ENCODE data around the gene FAM186B. TPM values are rescaled to one million over a fixed set of nuclear protein-coding genes. Genes with fewer than 3 reads are reported as not detected.

Gene FAM186B
- polyA plus RNA-seq, 1 of the 3 experiments (the other 2 are of a cell fraction) = 0.16 TPM

DNA sequence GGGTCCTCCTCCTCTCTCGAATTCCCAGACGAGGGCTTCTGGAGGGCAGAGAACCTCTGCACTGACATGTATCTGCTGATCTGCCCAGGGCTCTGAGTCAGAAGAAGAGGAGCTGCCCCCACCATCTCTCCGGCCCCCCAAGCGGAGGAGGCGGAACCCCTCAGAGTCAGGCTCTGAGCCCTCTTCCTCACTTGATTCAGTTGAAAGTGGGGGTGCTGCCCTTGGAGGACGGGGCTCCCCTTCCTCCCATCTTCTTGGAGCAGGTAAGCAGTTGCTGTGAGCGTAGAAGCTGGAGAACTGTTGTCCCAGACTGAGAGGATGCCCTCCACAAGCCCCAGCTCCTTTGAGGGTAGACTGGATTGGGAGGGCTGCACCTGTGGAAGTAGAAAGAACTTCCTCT lies 37.7 kb upstream of the FAM186B start:
- H3K9me2 ChIP-seq = no peaks in the 10 kb centered on the region
- peaks cover 0 to 5% of the 10 kb centered on the region in 2 experiments; a peak in 1 of 4 replicates for H3K4me1 ChIP-seq (ENCODE audit: control insufficient read depth in 1 of 2, insufficient read depth in 2 of 2, low read depth in 1 of 2, low read length in 1 of 2)
- WGBS (ENCODE audit: low lambda C conversion rate) = 95% methylated on average over 6 of the region's 7 CpGs
- no peak overlapping the region for H3K9ac ChIP-seq
- H3K9me3 ChIP-seq = no peaks in the 10 kb centered on the region
- no peak for DNase-seq
- peaks cover 10% of the 10 kb centered on the region for H3F3A ChIP-seq (replicated peaks; ENCODE audit: insufficient read depth)
- H3K4me3 ChIP-seq (ENCODE audit: low read depth in 2 of 2, low read length in 1 of 2) = no peak overlapping the region
- no peak overlapping the region for H3K27ac ChIP-seq (ENCODE audit: low read depth in 2 of 2, low read length in 1 of 2)
- TF ChIP-seq, protein P1, sequence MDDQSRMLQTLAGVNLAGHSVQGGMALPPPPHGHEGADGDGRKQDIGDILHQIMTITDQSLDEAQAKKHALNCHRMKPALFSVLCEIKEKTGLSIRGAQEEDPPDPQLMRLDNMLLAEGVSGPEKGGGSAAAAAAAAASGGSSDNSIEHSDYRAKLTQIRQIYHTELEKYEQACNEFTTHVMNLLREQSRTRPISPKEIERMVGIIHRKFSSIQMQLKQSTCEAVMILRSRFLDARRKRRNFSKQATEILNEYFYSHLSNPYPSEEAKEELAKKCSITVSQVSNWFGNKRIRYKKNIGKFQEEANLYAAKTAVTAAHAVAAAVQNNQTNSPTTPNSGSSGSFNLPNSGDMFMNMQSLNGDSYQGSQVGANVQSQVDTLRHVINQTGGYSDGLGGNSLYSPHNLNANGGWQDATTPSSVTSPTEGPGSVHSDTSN (IDR thresholded peaks at IDR 0.05) = no peak
- TF ChIP-seq NRF1 (IDR thresholded peaks at IDR 0.05; ENCODE audit: low read depth, low read length) = no peak
- no peak for TF ChIP-seq RXRA (IDR thresholded peaks at IDR 0.05; ENCODE audit: borderline replicate concordance, low read depth)
- TF ChIP-seq FOSL2 (IDR thresholded peaks at IDR 0.05; ENCODE audit: borderline replicate concordance, low read depth) = no peak
- no peak for TF ChIP-seq TEAD4 (IDR thresholded peaks at IDR 0.05; ENCODE audit: borderline replicate concordance, insufficient read depth)
- TF ChIP-seq TAF1 (IDR thresholded peaks at IDR 0.05; ENCODE audit: borderline replicate concordance, low read depth, low read length) = no peak
- H3K79me2 ChIP-seq (ENCODE audit: insufficient read depth) = no peaks in the 10 kb centered on the region
- H3K4me2 ChIP-seq = no peak overlapping the region
- H3K36me3 ChIP-seq (replicated peaks in 1 of 2; ENCODE audit: control insufficient read depth in 1 of 2, insufficient read depth in 2 of 2, low read length in 1 of 2) = peaks cover 24 to 78% of the 10 kb centered on the region in 2 experiments
- H2AFZ ChIP-seq (ENCODE audit: low read depth) = no peak overlapping the region
- POLR2A ChIA-PET = interaction anchor here (0.8 to 1.8 kb wide), 3 partner anchors 31 to 98 kb away, joined by 3 to 7 read pairs (median 3); partner anchors contain the start of gene TMBIM6
- no peaks in the 10 kb centered on the region for H3K27me3 ChIP-seq (ENCODE audit: insufficient read depth)
- H4K20me1 ChIP-seq (ENCODE audit: insufficient read depth) = no peaks in the 10 kb centered on the region
- CTCF ChIA-PET = interaction anchor here (0.7 to 30.5 kb wide), 12 partner anchors 8 to 224 kb away, joined by 3 to 590 read pairs (median 5); partner anchors contain the start of genes FMNL3 and TMBIM6

DNA sequence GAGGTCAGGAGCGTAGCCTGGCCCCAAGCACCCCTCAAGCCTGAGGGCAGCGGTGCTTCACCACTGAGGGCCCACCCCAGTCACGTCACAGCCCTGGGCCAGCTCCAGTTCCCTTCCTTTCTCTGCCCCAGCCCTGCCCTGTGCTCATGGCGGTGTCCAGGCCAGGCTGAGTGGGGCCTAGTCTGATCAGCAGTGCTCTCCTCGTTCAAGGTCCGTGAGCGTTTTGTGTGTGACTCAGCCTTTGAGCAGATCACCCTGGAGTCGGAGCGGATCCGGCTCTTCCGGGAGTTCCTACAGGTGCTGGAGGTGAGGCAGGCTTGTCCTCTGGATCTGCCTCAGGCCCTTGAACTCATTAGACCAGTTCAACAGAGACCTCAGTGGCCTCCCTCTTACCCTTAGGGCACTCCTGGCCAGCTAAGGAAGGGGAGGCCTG lies 36.9 kb upstream of the FAM186B start:
- CTCF ChIA-PET = interaction anchor here (1.0 to 30.5 kb wide), 6 partner anchors 8 to 120 kb away, joined by 3 to 590 read pairs (median 4); partner anchors contain the start of genes FMNL3 and TMBIM6
- POLR2A ChIA-PET = no interaction called here
- Histone ChIP-seq H3K9ac (no peak overlapping the region), H3K4me3 (ENCODE audit: low read depth in 2 of 2, low read length in 1 of 2) (no peak overlapping the region), H4K20me1 (ENCODE audit: insufficient read depth) (no peaks in the 10 kb centered on the region), H3K36me3 (replicated peaks in 1 of 2; ENCODE audit: control insufficient read depth in 1 of 2, insufficient read depth in 2 of 2, low read length in 1 of 2) (peaks cover 24 to 76% of the 10 kb centered on the region in 2 experiments), H3K9me3 (no peaks in the 10 kb centered on the region), H3F3A (replicated peaks; ENCODE audit: insufficient read depth) (peaks cover 10% of the 10 kb centered on the region), H3K4me2 (no peak overlapping the region), H3K27me3 (ENCODE audit: insufficient read depth) (no peaks in the 10 kb centered on the region), H3K27ac (ENCODE audit: low read depth in 2 of 2, low read length in 1 of 2) (no peak overlapping the region), H3K79me2 (ENCODE audit: insufficient read depth) (no peaks in the 10 kb centered on the region), H3K9me2 (no peaks in the 10 kb centered on the region), H2AFZ (ENCODE audit: low read depth) (no peak overlapping the region), H3K4me1 (ENCODE audit: control insufficient read depth in 1 of 2, insufficient read depth in 2 of 2, low read depth in 1 of 2, low read length in 1 of 2) (peaks cover 0 to 9% of the 10 kb centered on the region in 2 experiments; a peak in 2 of 4 replicates)
- TF ChIP-seq, protein P2, sequence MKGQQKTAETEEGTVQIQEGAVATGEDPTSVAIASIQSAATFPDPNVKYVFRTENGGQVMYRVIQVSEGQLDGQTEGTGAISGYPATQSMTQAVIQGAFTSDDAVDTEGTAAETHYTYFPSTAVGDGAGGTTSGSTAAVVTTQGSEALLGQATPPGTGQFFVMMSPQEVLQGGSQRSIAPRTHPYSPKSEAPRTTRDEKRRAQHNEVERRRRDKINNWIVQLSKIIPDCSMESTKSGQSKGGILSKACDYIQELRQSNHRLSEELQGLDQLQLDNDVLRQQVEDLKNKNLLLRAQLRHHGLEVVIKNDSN (IDR thresholded peaks at IDR 0.05; ENCODE audit: borderline replicate concordance, low read depth) = no peak
- TF ChIP-seq RXRA (IDR thresholded peaks at IDR 0.05; ENCODE audit: borderline replicate concordance, low read depth) = no peak
- no peak for TF ChIP-seq GABPA (IDR thresholded peaks at IDR 0.05; ENCODE audit: low read depth)
- no peak for TF ChIP-seq TEAD4 (IDR thresholded peaks at IDR 0.05; ENCODE audit: borderline replicate concordance, insufficient read depth)
- TF ChIP-seq, protein P3, sequence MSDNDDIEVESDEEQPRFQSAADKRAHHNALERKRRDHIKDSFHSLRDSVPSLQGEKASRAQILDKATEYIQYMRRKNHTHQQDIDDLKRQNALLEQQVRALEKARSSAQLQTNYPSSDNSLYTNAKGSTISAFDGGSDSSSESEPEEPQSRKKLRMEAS (IDR thresholded peaks at IDR 0.05; ENCODE audit: low read depth) = no peak
- TF ChIP-seq YY1 (IDR thresholded peaks at IDR 0.05; ENCODE audit: low read depth) = no peak
- TF ChIP-seq NFIC (IDR thresholded peaks at IDR 0.05; ENCODE audit: borderline replicate concordance) = no peak
- no peak for TF ChIP-seq POLR2AphosphoS5 (IDR thresholded peaks at IDR 0.05; ENCODE audit: low read depth, low read length)
- TF ChIP-seq, protein P1 (IDR thresholded peaks at IDR 0.05) = no peak
- no peak for TF ChIP-seq MEF2A (IDR thresholded peaks at IDR 0.05; ENCODE audit: borderline replicate concordance, low read depth)
- TF ChIP-seq EP300 (IDR thresholded peaks at IDR 0.05; ENCODE audit: borderline replicate concordance in 1 of 2, low read depth in 1 of 2, low read length in 1 of 2) = no peak
- no peak for TF ChIP-seq FOXM1 (IDR thresholded peaks at IDR 0.05; ENCODE audit: low read depth)
- no peak for TF ChIP-seq SIN3A (IDR thresholded peaks at IDR 0.05; ENCODE audit: borderline replicate concordance, low read depth, low read length)
- TF ChIP-seq FOSL2 (IDR thresholded peaks at IDR 0.05; ENCODE audit: borderline replicate concordance, low read depth) = no peak
- TF ChIP-seq, protein P4, sequence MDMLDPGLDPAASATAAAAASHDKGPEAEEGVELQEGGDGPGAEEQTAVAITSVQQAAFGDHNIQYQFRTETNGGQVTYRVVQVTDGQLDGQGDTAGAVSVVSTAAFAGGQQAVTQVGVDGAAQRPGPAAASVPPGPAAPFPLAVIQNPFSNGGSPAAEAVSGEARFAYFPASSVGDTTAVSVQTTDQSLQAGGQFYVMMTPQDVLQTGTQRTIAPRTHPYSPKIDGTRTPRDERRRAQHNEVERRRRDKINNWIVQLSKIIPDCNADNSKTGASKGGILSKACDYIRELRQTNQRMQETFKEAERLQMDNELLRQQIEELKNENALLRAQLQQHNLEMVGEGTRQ (IDR thresholded peaks at IDR 0.05; ENCODE audit: borderline replicate concordance, low read depth, low read length) = no peak
- DNase-seq = no peak
- 85% methylated on average over 4 of the region's 11 CpGs for WGBS (ENCODE audit: low lambda C conversion rate)
